K562 (cell line): ENCODE results near the gene CLDND2. TPM values are rescaled to one million over a fixed set of nuclear protein-coding genes. Genes with fewer than 3 reads are reported as not detected.

Experiments used
- MCM3 ChIP-seq: fragments of 450-650 bp; IDR thresholded peaks from 2 replicates; pipeline ENCODE4 v1.6.1; 2016
- RCOR1 ChIP-seq, 2 experiments: IDR thresholded peaks; 2 replicates each; pipeline ENCODE4 v1.6.1; 2012; ENCODE audit warnings: low read depth in 2 of 2, low read length in 2 of 2, borderline replicate concordance in 1 of 2, improper control_type of control experiment in 1 of 2
- THRAP3 ChIP-seq: fragments of 450-650 bp; IDR thresholded peaks from 2 replicates; pipeline ENCODE4 v1.6.1; 2016; ENCODE audit warnings: mild to moderate bottlenecking, inconsistent platforms, borderline replicate concordance
- polyA plus RNA-seq, 8 experiments: library from polyadenylated mRNA; depleted of rRNA in 4 of 8; stranded (reverse) in 5 of 8; unstranded in 3 of 8; fragments of >200 nt; fragmentation: Nextera tagmentation in 2 of 8; fragmentation: Illumina TruSeq in 1 of 8; extraction: Ambion mirVana in 2 of 8; extraction: Trizol in 1 of 8; gene quantifications; 2 replicates each; pipeline versions ENCODE4 v1.2.1 to v1.2.3, GENCODE V29; 2011 to 2014; ENCODE audit warnings: inconsistent platforms in 1 of 8, missing spikeins in 1 of 8
- total RNA-seq, 7 experiments: library from RNA; depleted of rRNA in 6 of 7; stranded (reverse); fragments of >200 nt in 6 of 7; fragmentation: Illumina TruSeq in 2 of 7; extraction: Trizol in 2 of 7; gene quantifications; 2 replicates each; pipeline versions ENCODE4 v1.2.1 to v1.2.3, GENCODE V29; 2011 to 2021; ENCODE audit warnings: low replicate concordance in 1 of 7
- TF ChIP-seq, protein P1 (sequence below): sonication (generic); formaldehyde crosslinking; IDR thresholded peaks from 2 replicates; pipeline ENCODE4 v1.8.0; 2022; ENCODE audit warnings: missing genetic modification reagents, mild to moderate bottlenecking, borderline replicate concordance
- TF ChIP-seq, protein P2 (sequence below): sonication (generic); formaldehyde crosslinking; IDR thresholded peaks from 2 replicates; pipeline ENCODE4 v1.8.0; 2023; ENCODE audit warnings: mild to moderate bottlenecking, missing genetic modification reagents
- TF ChIP-seq, protein P3 (sequence below): fragments of 200-400 bp; formaldehyde crosslinking; IDR thresholded peaks from 2 replicates; pipeline ENCODE4 v1.6.1; 2017; ENCODE audit warnings: mild to moderate bottlenecking, low read depth, low read length, moderate library complexity
- TF ChIP-seq, protein P4 (sequence below): fragments of 450-650 bp; IDR thresholded peaks from 2 replicates; pipeline ENCODE4 v1.6.1; 2016; ENCODE audit warnings: low read depth
- TF ChIP-seq, protein P5 (sequence below): fragments of 450-650 bp; IDR thresholded peaks from one replicate; pipeline ENCODE4 v1.6.1; 2018; ENCODE audit warnings: mild to moderate bottlenecking, moderate library complexity; ENCODE audit not compliant: partially characterized antibody

CLDND2 gene
- total and polyA plus RNA-seq, 9 of the 15 experiments (the other 6 are each of a cell fraction or from before 2014, with no cell fraction given) = 0.45 to 4.0 (median 1.2) TPM; not detected in 3

DNA sequence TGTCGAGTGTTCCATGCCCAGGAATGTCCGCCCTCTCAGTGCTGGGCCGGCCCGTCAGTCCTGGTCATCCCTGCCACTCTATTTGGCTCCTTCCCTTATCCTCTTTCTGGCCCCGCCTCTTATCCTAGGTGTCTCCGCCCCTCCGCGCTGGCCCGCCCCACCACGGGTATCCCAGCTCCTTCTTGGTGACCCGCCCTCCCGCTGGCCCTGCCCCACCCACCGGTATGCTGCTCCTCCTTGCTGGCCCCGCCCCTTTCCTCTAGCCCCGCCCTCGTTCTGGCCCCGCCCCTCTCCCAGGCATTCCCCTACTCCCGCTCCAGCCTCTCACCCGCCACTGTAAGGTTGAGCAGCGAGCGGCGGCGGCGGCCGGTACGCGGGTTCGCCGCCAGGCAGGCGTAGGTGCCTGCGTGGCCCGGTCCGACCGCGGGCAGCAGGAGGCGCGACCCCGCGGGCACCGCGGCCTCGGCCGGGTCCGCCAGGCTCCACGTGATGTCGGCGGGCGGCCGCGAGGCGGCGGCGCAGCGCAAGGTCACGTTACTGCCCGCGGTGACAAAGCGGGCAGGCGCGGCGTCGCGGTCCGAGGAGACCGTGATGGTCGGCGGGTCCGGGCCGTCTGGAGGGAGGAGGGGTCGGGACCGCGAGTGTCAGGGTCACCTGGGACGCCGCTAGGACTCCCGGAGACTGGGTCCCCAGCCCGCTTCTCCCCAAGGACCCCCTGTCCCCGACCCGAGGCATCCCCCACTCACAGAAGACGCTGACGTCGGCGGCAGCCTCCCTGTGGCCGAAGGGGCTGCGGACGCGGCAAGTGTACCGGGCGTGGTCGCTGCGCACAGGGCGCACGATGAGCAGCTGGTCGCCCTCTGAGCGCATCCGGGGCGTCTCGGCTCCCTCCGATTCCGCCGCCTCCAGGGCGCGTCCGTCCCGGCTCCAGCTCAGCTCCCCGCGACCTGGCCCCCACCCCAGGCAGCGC is 28.8 kb downstream of the CLDND2 start (continued):
- TF ChIP-seq, protein P1, sequence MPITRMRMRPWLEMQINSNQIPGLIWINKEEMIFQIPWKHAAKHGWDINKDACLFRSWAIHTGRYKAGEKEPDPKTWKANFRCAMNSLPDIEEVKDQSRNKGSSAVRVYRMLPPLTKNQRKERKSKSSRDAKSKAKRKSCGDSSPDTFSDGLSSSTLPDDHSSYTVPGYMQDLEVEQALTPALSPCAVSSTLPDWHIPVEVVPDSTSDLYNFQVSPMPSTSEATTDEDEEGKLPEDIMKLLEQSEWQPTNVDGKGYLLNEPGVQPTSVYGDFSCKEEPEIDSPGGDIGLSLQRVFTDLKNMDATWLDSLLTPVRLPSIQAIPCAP (CRISPR knock-in tag) = no peak
- no peak for TF ChIP-seq THRAP3
- TF ChIP-seq, protein P2, sequence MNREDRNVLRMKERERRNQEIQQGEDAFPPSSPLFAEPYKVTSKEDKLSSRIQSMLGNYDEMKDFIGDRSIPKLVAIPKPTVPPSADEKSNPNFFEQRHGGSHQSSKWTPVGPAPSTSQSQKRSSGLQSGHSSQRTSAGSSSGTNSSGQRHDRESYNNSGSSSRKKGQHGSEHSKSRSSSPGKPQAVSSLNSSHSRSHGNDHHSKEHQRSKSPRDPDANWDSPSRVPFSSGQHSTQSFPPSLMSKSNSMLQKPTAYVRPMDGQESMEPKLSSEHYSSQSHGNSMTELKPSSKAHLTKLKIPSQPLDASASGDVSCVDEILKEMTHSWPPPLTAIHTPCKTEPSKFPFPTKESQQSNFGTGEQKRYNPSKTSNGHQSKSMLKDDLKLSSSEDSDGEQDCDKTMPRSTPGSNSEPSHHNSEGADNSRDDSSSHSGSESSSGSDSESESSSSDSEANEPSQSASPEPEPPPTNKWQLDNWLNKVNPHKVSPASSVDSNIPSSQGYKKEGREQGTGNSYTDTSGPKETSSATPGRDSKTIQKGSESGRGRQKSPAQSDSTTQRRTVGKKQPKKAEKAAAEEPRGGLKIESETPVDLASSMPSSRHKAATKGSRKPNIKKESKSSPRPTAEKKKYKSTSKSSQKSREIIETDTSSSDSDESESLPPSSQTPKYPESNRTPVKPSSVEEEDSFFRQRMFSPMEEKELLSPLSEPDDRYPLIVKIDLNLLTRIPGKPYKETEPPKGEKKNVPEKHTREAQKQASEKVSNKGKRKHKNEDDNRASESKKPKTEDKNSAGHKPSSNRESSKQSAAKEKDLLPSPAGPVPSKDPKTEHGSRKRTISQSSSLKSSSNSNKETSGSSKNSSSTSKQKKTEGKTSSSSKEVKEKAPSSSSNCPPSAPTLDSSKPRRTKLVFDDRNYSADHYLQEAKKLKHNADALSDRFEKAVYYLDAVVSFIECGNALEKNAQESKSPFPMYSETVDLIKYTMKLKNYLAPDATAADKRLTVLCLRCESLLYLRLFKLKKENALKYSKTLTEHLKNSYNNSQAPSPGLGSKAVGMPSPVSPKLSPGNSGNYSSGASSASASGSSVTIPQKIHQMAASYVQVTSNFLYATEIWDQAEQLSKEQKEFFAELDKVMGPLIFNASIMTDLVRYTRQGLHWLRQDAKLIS (CRISPR knock-in tag) = peak; percentile 62; the same call in 1 of the 2 replicates
- TF ChIP-seq, protein P3, sequence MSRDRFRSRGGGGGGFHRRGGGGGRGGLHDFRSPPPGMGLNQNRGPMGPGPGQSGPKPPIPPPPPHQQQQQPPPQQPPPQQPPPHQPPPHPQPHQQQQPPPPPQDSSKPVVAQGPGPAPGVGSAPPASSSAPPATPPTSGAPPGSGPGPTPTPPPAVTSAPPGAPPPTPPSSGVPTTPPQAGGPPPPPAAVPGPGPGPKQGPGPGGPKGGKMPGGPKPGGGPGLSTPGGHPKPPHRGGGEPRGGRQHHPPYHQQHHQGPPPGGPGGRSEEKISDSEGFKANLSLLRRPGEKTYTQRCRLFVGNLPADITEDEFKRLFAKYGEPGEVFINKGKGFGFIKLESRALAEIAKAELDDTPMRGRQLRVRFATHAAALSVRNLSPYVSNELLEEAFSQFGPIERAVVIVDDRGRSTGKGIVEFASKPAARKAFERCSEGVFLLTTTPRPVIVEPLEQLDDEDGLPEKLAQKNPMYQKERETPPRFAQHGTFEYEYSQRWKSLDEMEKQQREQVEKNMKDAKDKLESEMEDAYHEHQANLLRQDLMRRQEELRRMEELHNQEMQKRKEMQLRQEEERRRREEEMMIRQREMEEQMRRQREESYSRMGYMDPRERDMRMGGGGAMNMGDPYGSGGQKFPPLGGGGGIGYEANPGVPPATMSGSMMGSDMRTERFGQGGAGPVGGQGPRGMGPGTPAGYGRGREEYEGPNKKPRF = no peak
- peak in 1 of 2 experiments; percentile 10; a peak in 1 of 4 replicates for TF ChIP-seq RCOR1 (IDR thresholded peaks at IDR 0.05; ENCODE audit: borderline replicate concordance in 1 of 2, low read depth in 2 of 2, low read length in 2 of 2)
- TF ChIP-seq, protein P4, sequence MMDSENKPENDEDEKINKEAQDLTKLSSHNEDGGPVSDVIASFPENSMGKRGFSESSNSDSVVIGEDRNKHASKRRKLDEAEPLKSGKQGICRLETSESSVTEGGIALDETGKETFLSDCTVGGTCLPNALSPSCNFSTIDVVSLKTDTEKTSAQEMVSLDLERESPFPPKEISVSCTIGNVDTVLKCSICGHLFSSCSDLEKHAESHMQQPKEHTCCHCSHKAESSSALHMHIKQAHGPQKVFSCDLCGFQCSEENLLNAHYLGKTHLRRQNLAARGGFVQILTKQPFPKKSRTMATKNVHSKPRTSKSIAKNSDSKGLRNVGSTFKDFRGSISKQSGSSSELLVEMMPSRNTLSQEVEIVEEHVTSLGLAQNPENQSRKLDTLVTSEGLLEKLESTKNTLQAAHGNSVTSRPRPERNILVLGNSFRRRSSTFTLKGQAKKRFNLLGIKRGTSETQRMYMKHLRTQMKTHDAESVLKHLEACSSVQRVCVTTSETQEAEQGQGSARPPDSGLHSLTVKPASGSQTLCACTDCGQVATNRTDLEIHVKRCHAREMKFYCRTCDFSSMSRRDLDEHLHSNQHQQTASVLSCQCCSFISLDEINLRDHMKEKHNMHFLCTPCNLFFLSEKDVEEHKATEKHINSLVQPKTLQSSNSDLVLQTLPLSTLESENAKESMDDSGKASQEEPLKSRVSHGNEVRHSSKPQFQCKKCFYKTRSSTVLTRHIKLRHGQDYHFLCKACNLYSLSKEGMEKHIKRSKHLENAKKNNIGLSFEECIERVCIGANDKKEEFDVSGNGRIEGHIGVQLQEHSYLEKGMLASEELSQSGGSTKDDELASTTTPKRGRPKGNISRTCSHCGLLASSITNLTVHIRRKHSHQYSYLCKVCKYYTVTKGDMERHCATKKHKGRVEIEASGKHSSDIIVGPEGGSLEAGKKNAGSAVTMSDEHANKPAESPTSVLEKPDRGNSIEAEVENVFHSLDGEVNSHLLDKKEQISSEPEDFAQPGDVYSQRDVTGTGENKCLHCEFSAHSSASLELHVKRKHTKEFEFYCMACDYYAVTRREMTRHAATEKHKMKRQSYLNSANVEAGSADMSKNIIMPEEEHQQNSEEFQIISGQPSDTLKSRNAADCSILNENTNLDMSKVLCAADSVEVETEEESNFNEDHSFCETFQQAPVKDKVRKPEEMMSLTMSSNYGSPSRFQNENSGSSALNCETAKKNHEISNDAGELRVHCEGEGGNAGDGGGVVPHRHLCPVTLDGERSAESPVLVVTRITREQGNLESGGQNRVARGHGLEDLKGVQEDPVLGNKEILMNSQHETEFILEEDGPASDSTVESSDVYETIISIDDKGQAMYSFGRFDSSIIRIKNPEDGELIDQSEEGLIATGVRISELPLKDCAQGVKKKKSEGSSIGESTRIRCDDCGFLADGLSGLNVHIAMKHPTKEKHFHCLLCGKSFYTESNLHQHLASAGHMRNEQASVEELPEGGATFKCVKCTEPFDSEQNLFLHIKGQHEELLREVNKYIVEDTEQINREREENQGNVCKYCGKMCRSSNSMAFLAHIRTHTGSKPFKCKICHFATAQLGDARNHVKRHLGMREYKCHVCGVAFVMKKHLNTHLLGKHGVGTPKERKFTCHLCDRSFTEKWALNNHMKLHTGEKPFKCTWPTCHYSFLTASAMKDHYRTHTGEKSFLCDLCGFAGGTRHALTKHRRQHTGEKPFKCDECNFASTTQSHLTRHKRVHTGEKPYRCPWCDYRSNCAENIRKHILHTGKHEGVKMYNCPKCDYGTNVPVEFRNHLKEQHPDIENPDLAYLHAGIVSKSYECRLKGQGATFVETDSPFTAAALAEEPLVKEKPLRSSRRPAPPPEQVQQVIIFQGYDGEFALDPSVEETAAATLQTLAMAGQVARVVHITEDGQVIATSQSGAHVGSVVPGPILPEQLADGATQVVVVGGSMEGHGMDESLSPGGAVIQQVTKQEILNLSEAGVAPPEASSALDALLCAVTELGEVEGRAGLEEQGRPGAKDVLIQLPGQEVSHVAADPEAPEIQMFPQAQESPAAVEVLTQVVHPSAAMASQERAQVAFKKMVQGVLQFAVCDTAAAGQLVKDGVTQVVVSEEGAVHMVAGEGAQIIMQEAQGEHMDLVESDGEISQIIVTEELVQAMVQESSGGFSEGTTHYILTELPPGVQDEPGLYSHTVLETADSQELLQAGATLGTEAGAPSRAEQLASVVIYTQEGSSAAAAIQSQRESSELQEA = no peak
- TF ChIP-seq MCM3 = no peak
- TF ChIP-seq, protein P5, sequence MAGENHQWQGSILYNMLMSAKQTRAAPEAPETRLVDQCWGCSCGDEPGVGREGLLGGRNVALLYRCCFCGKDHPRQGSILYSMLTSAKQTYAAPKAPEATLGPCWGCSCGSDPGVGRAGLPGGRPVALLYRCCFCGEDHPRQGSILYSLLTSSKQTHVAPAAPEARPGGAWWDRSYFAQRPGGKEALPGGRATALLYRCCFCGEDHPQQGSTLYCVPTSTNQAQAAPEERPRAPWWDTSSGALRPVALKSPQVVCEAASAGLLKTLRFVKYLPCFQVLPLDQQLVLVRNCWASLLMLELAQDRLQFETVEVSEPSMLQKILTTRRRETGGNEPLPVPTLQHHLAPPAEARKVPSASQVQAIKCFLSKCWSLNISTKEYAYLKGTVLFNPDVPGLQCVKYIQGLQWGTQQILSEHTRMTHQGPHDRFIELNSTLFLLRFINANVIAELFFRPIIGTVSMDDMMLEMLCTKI = no peak
